A673 (cell line): ENCODE results near the gene KCNK16.

Experiments
- EZH2 ChIP-seq: fragments of 200-600 bp; sonication (generic); IDR thresholded peaks from 2 replicates; pipeline ENCODE4 v1.6.1; 2017; ENCODE audit warnings: borderline replicate concordance, low read depth, mild to moderate bottlenecking, mixed read lengths, antibody characterized with exemption, low read length; ENCODE audit not compliant: poor library complexity, severe bottlenecking
- TF ChIP-seq, protein P1 (sequence below): fragments of 300-800, 200-600 bp; sonication (generic); conservative IDR thresholded peaks from 2 replicates; pipeline ENCODE4 v1.5.1; 2017; ENCODE audit warnings: low read depth, mild to moderate bottlenecking, antibody characterized with exemption, low read length, moderate library complexity, mixed read lengths

DNA sequence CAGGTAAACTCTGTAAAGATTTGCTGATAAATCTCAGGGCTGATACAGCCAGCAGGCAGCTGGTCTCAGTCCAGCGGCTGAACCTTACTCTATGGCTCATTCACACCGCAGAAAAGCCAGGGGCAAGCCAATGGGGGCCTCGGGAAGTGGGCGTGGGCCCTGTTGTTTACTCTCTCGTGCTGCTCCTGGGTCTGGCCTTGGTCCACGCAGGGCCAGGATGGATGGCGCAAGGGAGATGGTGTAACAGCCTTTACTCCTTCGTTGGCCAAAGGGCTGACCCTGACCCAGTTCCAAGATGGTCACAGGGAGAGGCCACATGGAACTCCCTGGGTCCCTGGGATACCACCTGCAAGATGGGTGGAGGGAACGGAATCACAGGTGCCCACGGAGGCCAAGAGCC, 24.4 kb downstream of the KCNK16 start:
- TF ChIP-seq, protein P1, sequence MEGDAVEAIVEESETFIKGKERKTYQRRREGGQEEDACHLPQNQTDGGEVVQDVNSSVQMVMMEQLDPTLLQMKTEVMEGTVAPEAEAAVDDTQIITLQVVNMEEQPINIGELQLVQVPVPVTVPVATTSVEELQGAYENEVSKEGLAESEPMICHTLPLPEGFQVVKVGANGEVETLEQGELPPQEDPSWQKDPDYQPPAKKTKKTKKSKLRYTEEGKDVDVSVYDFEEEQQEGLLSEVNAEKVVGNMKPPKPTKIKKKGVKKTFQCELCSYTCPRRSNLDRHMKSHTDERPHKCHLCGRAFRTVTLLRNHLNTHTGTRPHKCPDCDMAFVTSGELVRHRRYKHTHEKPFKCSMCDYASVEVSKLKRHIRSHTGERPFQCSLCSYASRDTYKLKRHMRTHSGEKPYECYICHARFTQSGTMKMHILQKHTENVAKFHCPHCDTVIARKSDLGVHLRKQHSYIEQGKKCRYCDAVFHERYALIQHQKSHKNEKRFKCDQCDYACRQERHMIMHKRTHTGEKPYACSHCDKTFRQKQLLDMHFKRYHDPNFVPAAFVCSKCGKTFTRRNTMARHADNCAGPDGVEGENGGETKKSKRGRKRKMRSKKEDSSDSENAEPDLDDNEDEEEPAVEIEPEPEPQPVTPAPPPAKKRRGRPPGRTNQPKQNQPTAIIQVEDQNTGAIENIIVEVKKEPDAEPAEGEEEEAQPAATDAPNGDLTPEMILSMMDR, result no peak
- no peak for TF ChIP-seq EZH2
